ENCODE measurements around the gene KIAA1328. TPM values are rescaled to one million over a fixed set of nuclear protein-coding genes. Genes with fewer than 3 reads are reported as not detected.
A peak's percentile ranks its signal among the peaks of the same experiment; 100 is the strongest.

Gene KIAA1328
- total RNA-seq, 1 donor from 2014 or later: 11.9 TPM

GRCh38 chr18:36811430-36811829 lies 17.5 kb upstream of the KIAA1328 start:
- TF ChIP-seq CTCF (IDR thresholded peaks at IDR 0.05): no peak
- Histone ChIP-seq H3K9me3 (no peaks in the 10 kb centered on the region), H3K4me3 (no peak overlapping the region), H3K27me3 (no peaks in the 10 kb centered on the region), H3K4me1 (peaks cover 2% of the 10 kb centered on the region), H3K36me3 (peaks cover 29% of the 10 kb centered on the region), H3K27ac (peak overlapping the region; percentile 77)
- peak; percentile 25 for ATAC-seq
- intact Hi-C loops (cut with DNase I): no loop called here
- no peak for DNase-seq

GRCh38 chr18:36811955-36812354 lies 17.0 kb upstream of the KIAA1328 start:
- H3K4me3 ChIP-seq: no peak overlapping the region
- no peaks in the 10 kb centered on the region for H3K27me3 ChIP-seq
- H3K9me3 ChIP-seq: no peaks in the 10 kb centered on the region
- peaks cover 24% of the 10 kb centered on the region for H3K36me3 ChIP-seq
- intact Hi-C loops (cut with DNase I): no loop called here
- ATAC-seq: no peak
- no peak for TF ChIP-seq CTCF (IDR thresholded peaks at IDR 0.05)
- DNase-seq: no peak
- H3K4me1 ChIP-seq: peaks cover 2% of the 10 kb centered on the region
- H3K27ac ChIP-seq: peak overlapping the region; percentile 77

- Histone ChIP-seq H3K36me3 (peaks cover 17% of the 10 kb centered on the region), H3K27me3 (no peaks in the 10 kb centered on the region), H3K4me3 (no peak overlapping the region), H3K27ac (peak overlapping the region; percentile 77), H3K4me1 (peaks cover 2% of the 10 kb centered on the region), H3K9me3 (no peaks in the 10 kb centered on the region)
- DNase-seq: no peak
- no peak for ATAC-seq
- intact Hi-C loops (cut with DNase I): no loop called here
- no peak for TF ChIP-seq CTCF (IDR thresholded peaks at IDR 0.05)
These were observed 16.2 kb upstream of the KIAA1328 start for GRCh38 chr18:36812678-36813077.

- peak overlapping the region; percentile 77 for H3K27ac ChIP-seq
These were observed 15.7 kb upstream of the KIAA1328 start for GRCh38 chr18:36813101-36813775.

GRCh38 chr18:36813824-36814223 lies 15.1 kb upstream of the KIAA1328 start:
- no peak overlapping the region for H3K4me3 ChIP-seq
- H3K4me1 ChIP-seq: peaks cover 2% of the 10 kb centered on the region
- ATAC-seq: no peak
- no peak for DNase-seq
- intact Hi-C loops (cut with DNase I): no loop called here
- TF ChIP-seq CTCF (IDR thresholded peaks at IDR 0.05): no peak
- no peaks in the 10 kb centered on the region for H3K9me3 ChIP-seq
- H3K36me3 ChIP-seq: peaks cover 13% of the 10 kb centered on the region
- H3K27me3 ChIP-seq: no peaks in the 10 kb centered on the region
- peak overlapping the region; percentile 77 for H3K27ac ChIP-seq

More at GRCh38 chr18:36813101-36813775, 15.7 kb upstream of the KIAA1328 start:
- peaks cover 13% of the 10 kb centered on the region for H3K36me3 ChIP-seq
- H3K9me3 ChIP-seq: no peaks in the 10 kb centered on the region
- peaks cover 2% of the 10 kb centered on the region for H3K4me1 ChIP-seq
- TF ChIP-seq CTCF (IDR thresholded peaks at IDR 0.05): no peak
- DNase-seq (no peak), ATAC-seq (no peak)
- no peak overlapping the region for H3K4me3 ChIP-seq
- intact Hi-C loops (cut with DNase I): no loop called here
- no peaks in the 10 kb centered on the region for H3K27me3 ChIP-seq

Measured in upper lobe of right lung (tissue), 1 donor.